Measurements from ENCODE around the gene NKD2. TPM values are rescaled to one million over a fixed set of nuclear protein-coding genes. Genes with fewer than 3 reads are reported as not detected.
"Not testable (repeated sequence)": the region's sequence is repeated elsewhere in the genome, so short reads cannot be mapped to it uniquely, and the experiment has no call there.

Gene NKD2
- total RNA-seq, 1 experiment from 2014 or later, result 1.9 TPM

- in situ Hi-C loops (cut with HindIII; ENCODE audit: low pct_unique_long_range_greater_than_20kb, low sequenced_read_pairs), result no loop called here
Observed at GRCh38 chr5:994821-995220, 13.8 kb upstream of the NKD2 start.

GRCh38 chr5:995318-995717, 13.3 kb upstream of the NKD2 start:
- in situ Hi-C loops (cut with HindIII; ENCODE audit: low pct_unique_long_range_greater_than_20kb, low sequenced_read_pairs), result no loop called here
- DNase-seq (ENCODE audit: low read depth, low spot score), result no peak

More at GRCh38 chr5:994821-995220, 13.8 kb upstream of the NKD2 start:
- DNase-seq (ENCODE audit: low read depth, low spot score), result no peak

- DNase-seq (ENCODE audit: low read depth, low spot score), result peak; percentile 68
- in situ Hi-C loops (cut with HindIII; ENCODE audit: low pct_unique_long_range_greater_than_20kb, low sequenced_read_pairs), result no loop called here
Observed at GRCh38 chr5:997001-997474, 11.6 kb upstream of the NKD2 start.

GRCh38 chr5:997711-998110, 10.9 kb upstream of the NKD2 start:
- DNase-seq (ENCODE audit: low read depth, low spot score), result no peak
- in situ Hi-C loops (cut with HindIII; ENCODE audit: low pct_unique_long_range_greater_than_20kb, low sequenced_read_pairs), result no loop called here

- DNase-seq (ENCODE audit: low read depth, low spot score), result no peak
- in situ Hi-C loops (cut with HindIII; ENCODE audit: low pct_unique_long_range_greater_than_20kb, low sequenced_read_pairs), result no loop called here
Observed at GRCh38 chr5:998246-999031, 10.2 kb upstream of the NKD2 start.

- DNase-seq (ENCODE audit: low read depth, low spot score), result no peak
- in situ Hi-C loops (cut with HindIII; ENCODE audit: low pct_unique_long_range_greater_than_20kb, low sequenced_read_pairs), result no loop called here
Observed at GRCh38 chr5:999032-999501, 9.5 kb upstream of the NKD2 start.

- no peak for DNase-seq (ENCODE audit: low read depth, low spot score)
- in situ Hi-C loops (cut with HindIII; ENCODE audit: low pct_unique_long_range_greater_than_20kb, low sequenced_read_pairs), result no loop called here
Observed at GRCh38 chr5:999724-1000123, 8.9 kb upstream of the NKD2 start.

GRCh38 chr5:1000329-1000728, 8.3 kb upstream of the NKD2 start:
- in situ Hi-C loops (cut with HindIII; ENCODE audit: low pct_unique_long_range_greater_than_20kb, low sequenced_read_pairs), result no loop called here
- no peak for DNase-seq (ENCODE audit: low read depth, low spot score)

- in situ Hi-C loops (cut with HindIII; ENCODE audit: low pct_unique_long_range_greater_than_20kb, low sequenced_read_pairs); DNase-seq (ENCODE audit: low read depth, low spot score): not testable (repeated sequence)
Observed at GRCh38 chr5:1000831-1001230, 7.8 kb upstream of the NKD2 start.

GRCh38 chr5:1001406-1002270, 7.0 kb upstream of the NKD2 start:
- in situ Hi-C loops (cut with HindIII; ENCODE audit: low pct_unique_long_range_greater_than_20kb, low sequenced_read_pairs), result no loop called here
- no peak for DNase-seq (ENCODE audit: low read depth, low spot score)

- in situ Hi-C loops (cut with HindIII; ENCODE audit: low pct_unique_long_range_greater_than_20kb, low sequenced_read_pairs), result no loop called here
- DNase-seq (ENCODE audit: low read depth, low spot score), result no peak
Observed at GRCh38 chr5:1002271-1002546, 6.4 kb upstream of the NKD2 start.

- in situ Hi-C loops (cut with HindIII; ENCODE audit: low pct_unique_long_range_greater_than_20kb, low sequenced_read_pairs), result no loop called here
- DNase-seq (ENCODE audit: low read depth, low spot score), result no peak
Observed at GRCh38 chr5:1002836-1003235, 5.8 kb upstream of the NKD2 start.

GRCh38 chr5:1003296-1003937, 5.2 kb upstream of the NKD2 start:
- in situ Hi-C loops (cut with HindIII; ENCODE audit: low pct_unique_long_range_greater_than_20kb, low sequenced_read_pairs), result no loop called here
- DNase-seq (ENCODE audit: low read depth, low spot score), result no peak

GRCh38 chr5:1004461-1005248, 3.9 kb upstream of the NKD2 start:
- in situ Hi-C loops (cut with HindIII; ENCODE audit: low pct_unique_long_range_greater_than_20kb, low sequenced_read_pairs), result no loop called here
- peak; percentile 59 for DNase-seq (ENCODE audit: low read depth, low spot score)

GRCh38 chr5:1005249-1005851, 3.3 kb upstream of the NKD2 start:
- in situ Hi-C loops (cut with HindIII; ENCODE audit: low pct_unique_long_range_greater_than_20kb, low sequenced_read_pairs), result no loop called here

GRCh38 chr5:1005904-1006655, 2.5 kb upstream of the NKD2 start:
- in situ Hi-C loops (cut with HindIII; ENCODE audit: low pct_unique_long_range_greater_than_20kb, low sequenced_read_pairs), result no loop called here
- DNase-seq (ENCODE audit: low read depth, low spot score), result no peak

More at GRCh38 chr5:1005249-1005851, 3.3 kb upstream of the NKD2 start:
- DNase-seq (ENCODE audit: low read depth, low spot score), result no peak
